GM12892 (cell line): Measurements from ENCODE around the gene SDSL.

Experiments used
- POLR2A ChIP-seq: IDR thresholded peaks from 2 replicates; pipeline ENCODE4 v1.6.1; 2011; ENCODE audit warnings: low read depth, low read length, control low read depth
- POLR2AphosphoS5 ChIP-seq: IDR thresholded peaks from 2 replicates; pipeline ENCODE4 v1.6.1; 2011; ENCODE audit warnings: low read depth, low read length, control low read depth
- TAF1 ChIP-seq: IDR thresholded peaks from 2 replicates; pipeline ENCODE4 v1.6.1; 2011; ENCODE audit warnings: low read depth, mild to moderate bottlenecking, control low read depth, low read length, borderline replicate concordance

DNA sequence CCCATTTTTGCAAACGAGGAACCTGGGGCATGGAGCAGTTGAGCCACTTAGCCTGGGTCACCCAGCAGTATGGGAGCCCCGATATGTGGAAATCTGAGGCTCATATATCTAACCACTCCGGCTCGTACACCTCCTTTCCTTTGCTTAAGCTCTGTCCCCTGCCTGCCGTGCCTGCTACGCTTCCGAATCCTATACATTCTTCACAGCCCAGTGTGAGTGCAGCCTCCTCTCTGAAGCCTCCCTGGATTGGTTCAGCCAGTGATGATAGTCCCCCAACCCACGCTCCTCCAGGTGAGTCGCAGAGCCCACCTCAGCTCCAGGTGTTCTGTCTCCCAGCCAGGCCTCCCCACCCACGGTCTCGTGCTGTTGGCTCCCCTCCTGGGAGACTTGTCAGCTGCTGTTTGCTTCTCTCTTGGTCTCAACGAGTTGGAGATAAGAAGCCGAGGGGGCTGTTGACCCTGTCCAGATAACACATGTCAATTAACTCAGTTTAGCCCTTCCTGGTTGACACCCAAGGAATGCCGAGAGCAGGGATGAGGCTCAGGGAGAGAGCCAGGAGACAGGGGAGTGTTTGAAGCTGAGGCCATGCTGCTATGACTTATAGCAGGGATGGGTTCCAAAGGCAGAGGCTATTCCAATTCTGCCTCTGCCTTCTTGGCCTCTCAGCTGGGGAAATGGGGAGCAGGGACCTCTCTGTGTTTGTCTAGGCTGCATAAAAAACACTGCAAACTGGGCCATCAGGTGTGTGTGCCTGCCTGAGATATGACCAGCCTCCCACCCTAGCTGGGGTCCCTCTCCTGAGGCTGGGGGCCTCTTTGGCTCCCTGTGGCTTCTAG lies 19.0 kb downstream of the SDSL start:
- TF ChIP-seq POLR2AphosphoS5: no peak
- TF ChIP-seq POLR2A: no peak
- no peak for TF ChIP-seq TAF1
